OCI-LY7 (cell line): ENCODE measurements around the gene RPA1. TPM values are rescaled to one million over a fixed set of nuclear protein-coding genes. Genes with fewer than 3 reads are reported as not detected.

Source experiments
- BruUV-seq: library from RNA; stranded (reverse); fragments of 400-500 nt; replicated peaks from 2 replicates; lab custom pipeline; 2021; lab: Mats Ljungman, UMichigan
- CTCF ChIA-PET: fragments of 300-600 bp; sonication (Branson Sonifier 250); formaldehyde crosslinking; loops from one replicate; lab custom pipeline; 2022; ENCODE audit warnings: antibody characterized with exemption; ENCODE audit not compliant: unreplicated experiment; lab: Charles Lee
- POLR2A ChIA-PET: fragments of 300-600 bp; sonication (Branson Sonifier 250); formaldehyde crosslinking; loops from one replicate; lab custom pipeline; 2022; ENCODE audit warnings: antibody characterized with exemption; lab: Charles Lee
- DNase-seq: peaks from one replicate; pipeline ENCODE4 v3.0.0-alpha.2; 2015; ENCODE audit warnings: low spot score
- H2AFZ ChIP-seq: fragments of 200-600 bp; sonication (generic), shearing (Covaris generic); 2 replicates; pipeline ENCODE4 v1.6.1; 2014; ENCODE audit warnings: mild to moderate bottlenecking, antibody characterized with exemption, low read length, moderate library complexity
- H3K27ac ChIP-seq: fragments of 200-600 bp; sonication (generic); 2 replicates; pipeline ENCODE4 v1.5.1; 2014; ENCODE audit warnings: mixed run types, low read depth, mild to moderate bottlenecking, moderate library complexity, low read length, inconsistent platforms; ENCODE audit not compliant: poor library complexity, severe bottlenecking
- H3K36me3 ChIP-seq: fragments of 200-600 bp; sonication (generic); 2 replicates; pipeline ENCODE4 v1.6.1; 2014; ENCODE audit warnings: mild to moderate bottlenecking, antibody characterized with exemption, low read length, moderate library complexity, mixed read lengths; ENCODE audit not compliant: insufficient read depth
- H3K4me1 ChIP-seq: fragments of 200-600 bp; sonication (generic); 2 replicates; pipeline ENCODE4 v1.5.1; 2014; ENCODE audit warnings: mild to moderate bottlenecking, low read length; ENCODE audit not compliant: insufficient read depth, poor library complexity, severe bottlenecking
- H3K4me2 ChIP-seq: fragments of 200-600 bp; sonication (generic); 2 replicates; pipeline ENCODE4 v1.6.1; 2014; ENCODE audit warnings: mild to moderate bottlenecking, low read length
- H3K4me3 ChIP-seq: fragments of 200-600 bp; sonication (generic); 2 replicates; pipeline ENCODE4 v1.5.1; 2014; ENCODE audit warnings: mild to moderate bottlenecking, low read depth, low read length; ENCODE audit not compliant: poor library complexity, severe bottlenecking
- H3K79me2 ChIP-seq: fragments of 200-600 bp; sonication (generic); 2 replicates; pipeline ENCODE4 v1.6.1; 2016; ENCODE audit warnings: low read depth, mild to moderate bottlenecking, low read length, moderate library complexity, mixed read lengths; ENCODE audit not compliant: insufficient read depth
- H3K9me2 ChIP-seq: fragments of 200-600 bp; sonication (generic); 2 replicates; pipeline ENCODE4 v1.6.1; 2016; ENCODE audit warnings: mild to moderate bottlenecking, low read length, mixed read lengths; ENCODE audit not compliant: insufficient read depth
- H3K9me3 ChIP-seq: fragments of 200-600 bp; sonication (generic); 2 replicates; pipeline ENCODE4 v1.6.1; 2014; ENCODE audit warnings: mild to moderate bottlenecking, mixed run types, low read length, mixed read lengths
- H4K20me1 ChIP-seq: fragments of 200-600 bp; sonication (generic); 2 replicates; pipeline ENCODE4 v1.6.1; 2014; ENCODE audit warnings: mild to moderate bottlenecking, antibody characterized with exemption, low read length, moderate library complexity, mixed read lengths; ENCODE audit not compliant: insufficient read depth
- EZH2phosphoT487 ChIP-seq: fragments of 200-600 bp; sonication (generic); IDR thresholded peaks from 2 replicates; pipeline ENCODE4 v1.6.1; 2018; ENCODE audit warnings: low read depth, borderline replicate concordance, mild to moderate bottlenecking, mixed run types, antibody characterized with exemption, low read length, moderate library complexity, mixed read lengths
- intact Hi-C: fragments of 100-400 bp; cut with micrococcal nuclease; formaldehyde crosslinking; loops from one replicate; pipeline ENCODE4 v1.10.0; 2022; ENCODE audit not compliant: unreplicated experiment
- total RNA-seq, 2 experiments: library from RNA; depleted of rRNA in 1 of 2; stranded (reverse); fragments of >200 nt in 1 of 2; shearing (Covaris generic) in 1 of 2; gene quantifications; 2 replicates each; pipeline ENCODE4 v1.2.3, GENCODE V29; 2014 to 2022
- TF ChIP-seq, protein P1 (sequence below): fragments of 200-600 bp; sonication (generic); conservative IDR thresholded peaks from 2 replicates; pipeline ENCODE4 v1.5.1; 2014; ENCODE audit warnings: mild to moderate bottlenecking, antibody characterized with exemption, low read length, moderate library complexity, mixed read lengths

RPA1 gene
- total RNA-seq, 2 experiments from 2014 or later, result 55.5 to 184 TPM

DNA sequence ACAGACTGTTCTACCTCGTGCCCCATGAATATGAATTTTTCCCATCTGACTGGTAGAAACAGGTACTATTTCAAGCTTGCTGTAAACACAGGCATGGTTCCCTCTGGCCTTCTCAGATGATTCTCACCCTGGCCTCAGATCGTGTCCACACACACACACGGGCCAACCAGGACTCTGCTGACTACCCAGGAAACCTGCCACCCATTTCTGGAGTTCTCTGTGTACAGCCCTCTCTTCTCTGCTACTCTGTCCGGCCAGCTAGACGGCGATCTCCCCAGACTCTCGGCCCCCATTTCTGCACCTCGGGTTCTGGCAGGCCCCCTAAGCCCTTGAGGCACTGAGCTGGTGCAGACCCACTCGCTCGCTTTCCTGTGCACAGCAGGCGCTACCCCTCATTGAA is 31.2 kb downstream of the RPA1 start:
- Histone ChIP-seq H3K4me2 (no peak overlapping the region), H3K9me3 (no peaks in the 10 kb centered on the region), H3K27ac (no peak overlapping the region), H3K9me2 (no peaks in the 10 kb centered on the region), H3K4me1 (no peaks in the 10 kb centered on the region), H3K79me2 (no peaks in the 10 kb centered on the region), H4K20me1 (no peaks in the 10 kb centered on the region), H2AFZ (no peak overlapping the region), H3K4me3 (no peak overlapping the region), H3K36me3 (peaks cover 43% of the 10 kb centered on the region)
- TF ChIP-seq, protein P1, sequence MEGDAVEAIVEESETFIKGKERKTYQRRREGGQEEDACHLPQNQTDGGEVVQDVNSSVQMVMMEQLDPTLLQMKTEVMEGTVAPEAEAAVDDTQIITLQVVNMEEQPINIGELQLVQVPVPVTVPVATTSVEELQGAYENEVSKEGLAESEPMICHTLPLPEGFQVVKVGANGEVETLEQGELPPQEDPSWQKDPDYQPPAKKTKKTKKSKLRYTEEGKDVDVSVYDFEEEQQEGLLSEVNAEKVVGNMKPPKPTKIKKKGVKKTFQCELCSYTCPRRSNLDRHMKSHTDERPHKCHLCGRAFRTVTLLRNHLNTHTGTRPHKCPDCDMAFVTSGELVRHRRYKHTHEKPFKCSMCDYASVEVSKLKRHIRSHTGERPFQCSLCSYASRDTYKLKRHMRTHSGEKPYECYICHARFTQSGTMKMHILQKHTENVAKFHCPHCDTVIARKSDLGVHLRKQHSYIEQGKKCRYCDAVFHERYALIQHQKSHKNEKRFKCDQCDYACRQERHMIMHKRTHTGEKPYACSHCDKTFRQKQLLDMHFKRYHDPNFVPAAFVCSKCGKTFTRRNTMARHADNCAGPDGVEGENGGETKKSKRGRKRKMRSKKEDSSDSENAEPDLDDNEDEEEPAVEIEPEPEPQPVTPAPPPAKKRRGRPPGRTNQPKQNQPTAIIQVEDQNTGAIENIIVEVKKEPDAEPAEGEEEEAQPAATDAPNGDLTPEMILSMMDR, result no peak
- TF ChIP-seq EZH2phosphoT487, result no peak
- no peak for DNase-seq
- intact Hi-C loops, result no loop called here
- BruUV-seq, result no TSS peak
- CTCF ChIA-PET, result no interaction called here
- POLR2A ChIA-PET, result no interaction called here

DNA sequence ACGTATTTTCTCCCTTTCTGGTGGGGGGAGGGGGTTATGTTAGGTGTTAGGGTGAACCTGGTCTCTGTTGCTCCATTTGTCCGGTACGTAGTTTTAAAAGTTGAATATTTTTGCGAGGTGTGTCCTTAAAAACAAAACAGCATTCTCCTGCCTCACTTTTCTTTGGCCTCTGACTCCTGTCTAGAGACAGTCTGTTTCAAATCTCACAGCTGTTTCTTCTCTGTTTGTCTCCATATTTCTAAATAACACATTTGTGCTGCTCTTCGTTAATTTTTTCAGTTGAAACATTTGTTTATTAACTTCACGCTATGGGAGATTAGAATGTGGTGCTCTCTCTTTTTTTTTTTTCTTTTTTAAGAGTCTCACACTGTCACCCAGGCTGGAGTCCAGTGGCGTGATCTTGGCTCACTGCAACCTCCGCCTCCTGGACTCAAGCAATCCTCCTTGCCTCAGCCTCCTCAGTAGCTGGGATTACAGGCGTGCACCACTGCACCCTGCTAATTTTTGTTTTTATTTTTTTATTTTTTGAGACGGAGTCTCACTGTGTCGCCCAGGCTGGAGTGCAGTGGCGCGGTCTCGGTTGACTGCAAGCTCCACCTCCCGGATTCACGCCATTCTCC is 31.7 kb downstream of the RPA1 start:
- POLR2A ChIA-PET, result no interaction called here

More for the DNA sequence above, 31.7 kb downstream of the RPA1 start:
- Histone ChIP-seq H3K9me2 (no peaks in the 10 kb centered on the region), H2AFZ (no peak overlapping the region), H3K27ac (no peak overlapping the region), H3K36me3 (peaks cover 39% of the 10 kb centered on the region), H3K4me3 (no peak overlapping the region), H4K20me1 (no peaks in the 10 kb centered on the region), H3K4me1 (no peaks in the 10 kb centered on the region), H3K9me3 (no peaks in the 10 kb centered on the region), H3K4me2 (no peak overlapping the region), H3K79me2 (no peaks in the 10 kb centered on the region)
- intact Hi-C loops, result no loop called here
- CTCF ChIA-PET, result no interaction called here
- BruUV-seq, result no TSS peak
- no peak for TF ChIP-seq EZH2phosphoT487
- TF ChIP-seq, protein P1, result no peak
- DNase-seq, result no peak
